NCI-H345 treated with DMSO at 0.1 percent for 48 hours (cell line): ENCODE results near the gene CDYL2.

ENCODE experiments used
- DNase-seq: peaks from one replicate; lab custom pipeline; 2025; ENCODE audit not compliant: unreplicated experiment; lab: John Stamatoyannopoulos, UW

Gene CDYL2

GRCh38 chr16:80637621-80638020 lies 166.8 kb downstream of the CDYL2 start:
- DNase-seq, result no peak

GRCh38 chr16:80631581-80631980 lies 172.8 kb downstream of the CDYL2 start:
- no peak for DNase-seq

GRCh38 chr16:80628254-80628653 lies 176.1 kb downstream of the CDYL2 start:
- no peak for DNase-seq

GRCh38 chr16:80627108-80627507 lies 177.3 kb downstream of the CDYL2 start:
- no peak for DNase-seq

- no peak for DNase-seq
Measured at GRCh38 chr16:80623376-80623775, 181.0 kb downstream of the CDYL2 start.

GRCh38 chr16:80622007-80622406 lies 182.4 kb downstream of the CDYL2 start:
- no peak for DNase-seq

GRCh38 chr16:80620736-80621605 lies 183.4 kb downstream of the CDYL2 start:
- no peak for DNase-seq

GRCh38 chr16:80619824-80620223 lies 184.6 kb downstream of the CDYL2 start:
- DNase-seq, result no peak

- DNase-seq, result no peak
Measured at GRCh38 chr16:80618862-80619648, 185.3 kb downstream of the CDYL2 start.

GRCh38 chr16:80616362-80616761 lies 188.0 kb downstream of the CDYL2 start:
- no peak for DNase-seq

- DNase-seq, result no peak
Measured at GRCh38 chr16:80615735-80616134, 188.7 kb downstream of the CDYL2 start.

GRCh38 chr16:80614908-80615671 lies 189.3 kb downstream of the CDYL2 start:
- no peak for DNase-seq

- no peak for DNase-seq
Measured at GRCh38 chr16:80612461-80613017, 191.9 kb downstream of the CDYL2 start.

GRCh38 chr16:80611930-80612327 lies 192.5 kb downstream of the CDYL2 start:
- no peak for DNase-seq

GRCh38 chr16:80611171-80611929 lies 193.0 kb downstream of the CDYL2 start:
- DNase-seq, result no peak

GRCh38 chr16:80610481-80611156 lies 193.8 kb downstream of the CDYL2 start:
- DNase-seq, result no peak

GRCh38 chr16:80608946-80609345 lies 195.5 kb downstream of the CDYL2 start:
- no peak for DNase-seq

GRCh38 chr16:80607204-80607603 lies 197.2 kb downstream of the CDYL2 start:
- no peak for DNase-seq

GRCh38 chr16:80606221-80606766 lies 198.1 kb downstream of the CDYL2 start:
- DNase-seq, result no peak
